IMR-90 (cell line): ENCODE data around the gene REPS2.

Experiments
- CEBPB ChIP-seq: IDR thresholded peaks from 2 replicates; pipeline ENCODE4 v1.6.1; 2012; ENCODE audit warnings: low read depth, low read length, improper control_type of control experiment
- FOS ChIP-seq: fragments of 150-350 bp; IDR thresholded peaks from 2 replicates; pipeline ENCODE4 v1.6.1; 2016; ENCODE audit warnings: low read depth, low read length
- POLR2A ChIP-seq: IDR thresholded peaks from 2 replicates; pipeline ENCODE4 v1.6.1; 2012; ENCODE audit warnings: mild to moderate bottlenecking, low read depth, low read length
- RAD21 ChIP-seq: IDR thresholded peaks from 2 replicates; pipeline ENCODE4 v1.6.1; 2012; ENCODE audit warnings: low read length, improper control_type of control experiment
- RCOR1 ChIP-seq: IDR thresholded peaks from 2 replicates; pipeline ENCODE4 v1.6.1; 2012; ENCODE audit warnings: mild to moderate bottlenecking, low read length, improper control_type of control experiment; ENCODE audit not compliant: insufficient replicate concordance
- RFX5 ChIP-seq: IDR thresholded peaks from 2 replicates; pipeline ENCODE4 v1.8.0; 2012; ENCODE audit warnings: low read depth, mild to moderate bottlenecking, low read length, moderate library complexity
- SMC3 ChIP-seq: fragments of 150-350 bp; IDR thresholded peaks from 2 replicates; pipeline ENCODE4 v1.6.1; 2016; ENCODE audit warnings: low read depth, mild to moderate bottlenecking, antibody characterized with exemption, low read length, moderate library complexity
- TF ChIP-seq, protein P1 (sequence below): conservative IDR thresholded peaks from 2 replicates; pipeline ENCODE4 v1.5.1; 2012; ENCODE audit warnings: mild to moderate bottlenecking, low read depth, low read length, improper control_type of control experiment
- TF ChIP-seq, protein P2 (sequence below): fragments of 150-350 bp; IDR thresholded peaks from 2 replicates; pipeline ENCODE4 v1.6.1; 2016; ENCODE audit warnings: low read depth, mild to moderate bottlenecking, low read length, moderate library complexity, borderline replicate concordance
- TF ChIP-seq, protein P3 (sequence below): fragments of 150-350 bp; IDR thresholded peaks from 2 replicates; pipeline ENCODE4 v1.6.1; 2017; ENCODE audit warnings: mild to moderate bottlenecking, antibody characterized with exemption, low read length, low read depth

DNA sequence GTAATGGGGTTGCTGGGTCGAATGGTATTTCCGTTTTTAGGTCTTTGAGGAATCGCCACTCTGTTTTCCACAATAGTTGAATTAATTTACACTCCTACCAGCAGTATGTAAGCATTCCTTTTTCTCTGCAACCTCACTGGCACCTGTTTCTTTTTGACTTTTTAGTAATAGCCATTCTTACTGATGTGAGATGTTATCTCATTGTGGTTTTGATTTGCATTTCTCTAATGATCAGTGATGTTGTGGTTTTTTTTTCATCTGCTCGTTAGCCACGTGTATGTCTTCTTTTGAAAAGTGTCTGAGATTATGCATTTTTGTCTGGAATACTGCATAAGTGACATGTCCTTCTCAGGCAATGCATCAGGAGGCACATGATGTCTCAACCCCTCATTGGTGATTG is 28.8 kb downstream of the REPS2 start:
- TF ChIP-seq, protein P1, sequence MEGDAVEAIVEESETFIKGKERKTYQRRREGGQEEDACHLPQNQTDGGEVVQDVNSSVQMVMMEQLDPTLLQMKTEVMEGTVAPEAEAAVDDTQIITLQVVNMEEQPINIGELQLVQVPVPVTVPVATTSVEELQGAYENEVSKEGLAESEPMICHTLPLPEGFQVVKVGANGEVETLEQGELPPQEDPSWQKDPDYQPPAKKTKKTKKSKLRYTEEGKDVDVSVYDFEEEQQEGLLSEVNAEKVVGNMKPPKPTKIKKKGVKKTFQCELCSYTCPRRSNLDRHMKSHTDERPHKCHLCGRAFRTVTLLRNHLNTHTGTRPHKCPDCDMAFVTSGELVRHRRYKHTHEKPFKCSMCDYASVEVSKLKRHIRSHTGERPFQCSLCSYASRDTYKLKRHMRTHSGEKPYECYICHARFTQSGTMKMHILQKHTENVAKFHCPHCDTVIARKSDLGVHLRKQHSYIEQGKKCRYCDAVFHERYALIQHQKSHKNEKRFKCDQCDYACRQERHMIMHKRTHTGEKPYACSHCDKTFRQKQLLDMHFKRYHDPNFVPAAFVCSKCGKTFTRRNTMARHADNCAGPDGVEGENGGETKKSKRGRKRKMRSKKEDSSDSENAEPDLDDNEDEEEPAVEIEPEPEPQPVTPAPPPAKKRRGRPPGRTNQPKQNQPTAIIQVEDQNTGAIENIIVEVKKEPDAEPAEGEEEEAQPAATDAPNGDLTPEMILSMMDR = no peak
- TF ChIP-seq, protein P2, sequence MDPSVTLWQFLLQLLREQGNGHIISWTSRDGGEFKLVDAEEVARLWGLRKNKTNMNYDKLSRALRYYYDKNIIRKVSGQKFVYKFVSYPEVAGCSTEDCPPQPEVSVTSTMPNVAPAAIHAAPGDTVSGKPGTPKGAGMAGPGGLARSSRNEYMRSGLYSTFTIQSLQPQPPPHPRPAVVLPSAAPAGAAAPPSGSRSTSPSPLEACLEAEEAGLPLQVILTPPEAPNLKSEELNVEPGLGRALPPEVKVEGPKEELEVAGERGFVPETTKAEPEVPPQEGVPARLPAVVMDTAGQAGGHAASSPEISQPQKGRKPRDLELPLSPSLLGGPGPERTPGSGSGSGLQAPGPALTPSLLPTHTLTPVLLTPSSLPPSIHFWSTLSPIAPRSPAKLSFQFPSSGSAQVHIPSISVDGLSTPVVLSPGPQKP = no peak
- no peak for TF ChIP-seq RAD21
- TF ChIP-seq RCOR1 = no peak
- TF ChIP-seq, protein P3, sequence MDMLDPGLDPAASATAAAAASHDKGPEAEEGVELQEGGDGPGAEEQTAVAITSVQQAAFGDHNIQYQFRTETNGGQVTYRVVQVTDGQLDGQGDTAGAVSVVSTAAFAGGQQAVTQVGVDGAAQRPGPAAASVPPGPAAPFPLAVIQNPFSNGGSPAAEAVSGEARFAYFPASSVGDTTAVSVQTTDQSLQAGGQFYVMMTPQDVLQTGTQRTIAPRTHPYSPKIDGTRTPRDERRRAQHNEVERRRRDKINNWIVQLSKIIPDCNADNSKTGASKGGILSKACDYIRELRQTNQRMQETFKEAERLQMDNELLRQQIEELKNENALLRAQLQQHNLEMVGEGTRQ = no peak
- TF ChIP-seq POLR2A = no peak
- no peak for TF ChIP-seq CEBPB
- no peak for TF ChIP-seq RFX5
- TF ChIP-seq SMC3 = no peak
- no peak for TF ChIP-seq FOS
